HEK293T (cell line): ENCODE results near the gene PTPRG.

Source experiments
- ARNT ChIP-seq: fragments of 450-650 bp; IDR thresholded peaks from 2 replicates; pipeline ENCODE4 v1.6.1; 2017; ENCODE audit warnings: mild to moderate bottlenecking
- BHLHE40 ChIP-seq: fragments of 450-650 bp; IDR thresholded peaks from 2 replicates; pipeline ENCODE4 v1.6.1; 2016; ENCODE audit warnings: mild to moderate bottlenecking, moderate library complexity, borderline replicate concordance
- FOXA1 ChIP-seq: fragments of 450-650 bp; IDR thresholded peaks from 2 replicates; pipeline ENCODE4 v1.6.1; 2016; ENCODE audit warnings: mild to moderate bottlenecking
- SP1 ChIP-seq: fragments of 450-650 bp; IDR thresholded peaks from 2 replicates; pipeline ENCODE4 v1.6.1; 2017

GRCh38 chr3:61912158-61912557 is 350.8 kb downstream of the PTPRG start:
- TF ChIP-seq SP1, result no peak
- TF ChIP-seq ARNT, result no peak
- TF ChIP-seq BHLHE40, result no peak
- no peak for TF ChIP-seq FOXA1
